NB4 (cell line): ENCODE data around the gene VEGFB.

Experiments used
- MAX ChIP-seq: IDR thresholded peaks from 2 replicates; pipeline ENCODE4 v1.6.1; 2011; ENCODE audit warnings: low read depth, low read length
- MYC ChIP-seq: IDR thresholded peaks from 2 replicates; pipeline ENCODE4 v1.6.1; 2011; ENCODE audit warnings: low read depth, low read length
- POLR2A ChIP-seq: IDR thresholded peaks from 2 replicates; pipeline ENCODE4 v1.6.1; 2011; ENCODE audit warnings: mild to moderate bottlenecking; ENCODE audit not compliant: insufficient read length; ENCODE audit errors: extremely low read depth
- TF ChIP-seq, protein P1 (sequence below): IDR thresholded peaks from one replicate; pipeline ENCODE4 v1.5.1; 2012; ENCODE audit warnings: low read depth, low read length

- TF ChIP-seq POLR2A = no peak
- TF ChIP-seq, protein P1, sequence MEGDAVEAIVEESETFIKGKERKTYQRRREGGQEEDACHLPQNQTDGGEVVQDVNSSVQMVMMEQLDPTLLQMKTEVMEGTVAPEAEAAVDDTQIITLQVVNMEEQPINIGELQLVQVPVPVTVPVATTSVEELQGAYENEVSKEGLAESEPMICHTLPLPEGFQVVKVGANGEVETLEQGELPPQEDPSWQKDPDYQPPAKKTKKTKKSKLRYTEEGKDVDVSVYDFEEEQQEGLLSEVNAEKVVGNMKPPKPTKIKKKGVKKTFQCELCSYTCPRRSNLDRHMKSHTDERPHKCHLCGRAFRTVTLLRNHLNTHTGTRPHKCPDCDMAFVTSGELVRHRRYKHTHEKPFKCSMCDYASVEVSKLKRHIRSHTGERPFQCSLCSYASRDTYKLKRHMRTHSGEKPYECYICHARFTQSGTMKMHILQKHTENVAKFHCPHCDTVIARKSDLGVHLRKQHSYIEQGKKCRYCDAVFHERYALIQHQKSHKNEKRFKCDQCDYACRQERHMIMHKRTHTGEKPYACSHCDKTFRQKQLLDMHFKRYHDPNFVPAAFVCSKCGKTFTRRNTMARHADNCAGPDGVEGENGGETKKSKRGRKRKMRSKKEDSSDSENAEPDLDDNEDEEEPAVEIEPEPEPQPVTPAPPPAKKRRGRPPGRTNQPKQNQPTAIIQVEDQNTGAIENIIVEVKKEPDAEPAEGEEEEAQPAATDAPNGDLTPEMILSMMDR = no peak
- no peak for TF ChIP-seq MAX
- no peak for TF ChIP-seq MYC
Measured at GRCh38 chr11:64216879-64217278, 17.5 kb upstream of the VEGFB start.
